SK-N-MC (cell line): ENCODE results near the gene SLCO4A1.

ENCODE experiments used
- EZH2 ChIP-seq: fragments of 200-600 bp; sonication (generic); IDR thresholded peaks from one replicate; pipeline ENCODE4 v1.6.1; 2017; ENCODE audit warnings: antibody characterized with exemption
- POLR2AphosphoS5 ChIP-seq: IDR thresholded peaks from 2 replicates; pipeline ENCODE4 v1.6.1; 2012; ENCODE audit warnings: mild to moderate bottlenecking, low read depth, low read length, borderline replicate concordance

GRCh38 chr20:62663145-62664018 is 21.1 kb downstream of the SLCO4A1 start:
- TF ChIP-seq POLR2AphosphoS5 = no peak
- TF ChIP-seq EZH2 = no peak
